GM12875 (cell line): ENCODE measurements around the gene TCP1.
"Not testable (repeated sequence)": the region's sequence is repeated elsewhere in the genome, so short reads cannot be mapped to it uniquely, and the experiment has no call there.

ENCODE experiments used
- H3K4me3 ChIP-seq: one replicate; pipeline ENCODE4 v1.5.1; 2011; ENCODE audit warnings: low read depth, low read length, control low read depth
- TF ChIP-seq, protein P1 (sequence below): IDR thresholded peaks from 2 replicates; pipeline ENCODE4 v1.5.1; 2011; ENCODE audit warnings: low read depth, mild to moderate bottlenecking, control low read depth, inconsistent platforms, low read length, moderate library complexity, borderline replicate concordance; ENCODE audit not compliant: insufficient read depth

The TCP1 gene

DNA sequence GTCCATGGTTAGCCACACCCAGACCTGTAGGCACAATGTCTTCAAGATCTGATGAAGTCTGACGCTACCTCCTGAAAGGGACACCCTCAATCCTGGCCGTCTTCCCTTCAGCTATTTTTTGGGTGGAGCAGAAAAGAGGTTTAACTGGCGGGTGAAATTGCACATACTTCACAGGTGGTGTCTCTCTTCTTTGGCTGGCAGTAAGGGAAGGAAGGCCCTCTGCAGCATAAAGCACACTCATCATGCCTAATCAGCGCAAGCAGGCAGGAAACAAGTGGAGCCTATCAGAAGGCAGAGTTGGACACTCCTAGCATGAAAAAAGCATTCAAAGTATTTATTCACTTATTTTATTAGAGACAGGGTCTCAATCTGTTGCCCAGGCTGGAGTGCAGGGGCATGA lies 43.5 kb upstream of the TCP1 start:
- TF ChIP-seq, protein P1, sequence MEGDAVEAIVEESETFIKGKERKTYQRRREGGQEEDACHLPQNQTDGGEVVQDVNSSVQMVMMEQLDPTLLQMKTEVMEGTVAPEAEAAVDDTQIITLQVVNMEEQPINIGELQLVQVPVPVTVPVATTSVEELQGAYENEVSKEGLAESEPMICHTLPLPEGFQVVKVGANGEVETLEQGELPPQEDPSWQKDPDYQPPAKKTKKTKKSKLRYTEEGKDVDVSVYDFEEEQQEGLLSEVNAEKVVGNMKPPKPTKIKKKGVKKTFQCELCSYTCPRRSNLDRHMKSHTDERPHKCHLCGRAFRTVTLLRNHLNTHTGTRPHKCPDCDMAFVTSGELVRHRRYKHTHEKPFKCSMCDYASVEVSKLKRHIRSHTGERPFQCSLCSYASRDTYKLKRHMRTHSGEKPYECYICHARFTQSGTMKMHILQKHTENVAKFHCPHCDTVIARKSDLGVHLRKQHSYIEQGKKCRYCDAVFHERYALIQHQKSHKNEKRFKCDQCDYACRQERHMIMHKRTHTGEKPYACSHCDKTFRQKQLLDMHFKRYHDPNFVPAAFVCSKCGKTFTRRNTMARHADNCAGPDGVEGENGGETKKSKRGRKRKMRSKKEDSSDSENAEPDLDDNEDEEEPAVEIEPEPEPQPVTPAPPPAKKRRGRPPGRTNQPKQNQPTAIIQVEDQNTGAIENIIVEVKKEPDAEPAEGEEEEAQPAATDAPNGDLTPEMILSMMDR = no peak
- H3K4me3 ChIP-seq = no peak overlapping the region

DNA sequence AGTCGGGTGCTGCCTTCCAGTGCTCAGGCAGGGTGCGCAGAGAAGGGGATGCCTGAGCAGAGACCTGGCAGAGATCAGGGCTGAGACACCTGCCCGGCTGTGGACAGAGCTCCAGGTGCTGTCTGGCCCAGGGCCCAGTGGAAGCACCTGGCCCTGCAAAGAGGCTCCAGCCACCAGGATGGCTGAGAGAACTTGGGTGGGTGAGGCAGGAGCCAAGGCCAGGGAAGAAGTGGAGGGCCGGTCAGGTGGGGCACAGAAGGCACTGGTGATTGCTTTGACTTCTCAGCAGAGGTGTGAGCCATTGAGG lies 41.9 kb upstream of the TCP1 start:
- TF ChIP-seq, protein P1 = no peak

DNA sequence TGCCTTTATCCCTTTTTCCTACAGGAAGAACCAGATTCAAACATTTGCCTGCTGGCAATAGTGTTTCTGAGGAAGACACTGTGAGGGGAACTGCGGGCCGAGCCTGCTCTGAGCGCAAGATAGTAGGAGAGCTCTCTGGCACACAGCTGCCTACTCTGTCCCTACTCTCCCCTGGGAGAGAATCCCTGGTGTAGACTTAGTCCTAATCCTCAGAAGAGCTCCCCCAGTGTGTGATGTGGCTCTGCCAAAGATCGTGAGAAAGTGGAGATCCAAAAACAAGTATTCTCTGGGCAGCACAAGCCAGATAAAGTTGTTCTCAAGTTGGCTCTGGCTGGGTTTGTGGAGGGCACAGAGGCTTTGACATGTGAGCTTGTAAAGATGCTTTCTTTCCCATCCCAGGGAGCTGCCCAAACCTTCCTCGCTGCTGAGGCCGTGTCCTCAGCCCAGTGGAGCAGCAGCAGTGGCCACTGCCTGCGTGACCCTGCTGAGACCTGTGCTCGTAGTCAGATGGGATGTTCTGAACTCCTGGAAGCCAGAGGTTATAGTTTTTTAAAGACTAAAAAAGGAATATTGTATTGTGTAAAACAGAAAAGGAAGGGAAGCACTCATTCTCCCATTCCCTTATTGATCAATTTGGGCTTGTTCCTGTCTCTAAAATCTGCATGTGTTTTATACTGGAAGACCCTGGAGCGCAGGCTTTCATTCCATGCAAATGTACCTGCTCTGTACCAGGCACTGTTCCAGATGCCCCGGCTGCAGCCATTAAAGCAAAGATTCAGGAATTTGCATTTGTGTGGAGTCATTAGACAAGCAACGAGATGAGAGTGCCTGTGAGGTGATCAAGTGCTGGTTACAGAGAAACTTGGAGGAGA lies 41.3 kb upstream of the TCP1 start:
- TF ChIP-seq, protein P1 = no peak
- no peak overlapping the region for H3K4me3 ChIP-seq

More for the DNA sequence above, 41.9 kb upstream of the TCP1 start:
- no peak overlapping the region for H3K4me3 ChIP-seq

DNA sequence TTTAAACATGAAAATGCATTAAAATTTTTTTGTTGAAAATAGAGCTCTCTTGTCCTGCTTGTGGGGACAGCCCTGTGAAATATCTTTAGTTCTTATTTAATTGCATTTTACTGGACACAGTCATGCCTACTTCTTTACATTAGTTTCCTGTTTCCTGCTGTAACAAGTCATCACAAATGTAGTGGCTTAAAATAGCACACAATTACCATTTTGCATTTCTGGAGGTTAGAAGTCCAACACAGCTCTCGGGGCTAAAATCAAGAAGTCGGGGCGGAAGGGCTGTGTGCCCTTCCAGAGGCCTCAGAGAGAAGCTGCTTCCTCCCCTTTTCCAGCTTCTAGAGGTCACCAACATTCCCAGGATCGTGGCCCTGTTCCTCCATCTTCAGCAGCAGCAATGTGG lies 40.1 kb upstream of the TCP1 start:
- no peak overlapping the region for H3K4me3 ChIP-seq
- TF ChIP-seq, protein P1 = no peak

DNA sequence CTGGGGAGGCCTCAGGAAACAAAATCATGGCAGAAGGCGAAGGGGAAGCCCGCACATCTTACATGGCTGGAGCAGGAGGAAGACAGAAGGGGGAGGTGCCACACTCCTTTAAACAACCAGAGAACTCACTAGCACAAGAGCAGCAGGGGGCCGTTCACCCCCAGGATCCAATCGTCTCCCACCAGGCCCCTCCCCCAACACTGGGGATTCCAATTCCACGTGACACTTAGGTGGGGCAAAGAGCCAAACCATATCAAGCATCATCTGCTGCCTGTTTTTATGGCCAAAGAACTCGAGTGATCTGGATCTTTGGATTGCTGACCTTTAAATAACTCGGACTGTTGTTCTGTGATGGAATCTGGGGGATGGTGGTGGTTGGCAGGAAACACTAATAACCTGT lies 38.7 kb upstream of the TCP1 start:
- TF ChIP-seq, protein P1 = no peak
- no peak overlapping the region for H3K4me3 ChIP-seq

DNA sequence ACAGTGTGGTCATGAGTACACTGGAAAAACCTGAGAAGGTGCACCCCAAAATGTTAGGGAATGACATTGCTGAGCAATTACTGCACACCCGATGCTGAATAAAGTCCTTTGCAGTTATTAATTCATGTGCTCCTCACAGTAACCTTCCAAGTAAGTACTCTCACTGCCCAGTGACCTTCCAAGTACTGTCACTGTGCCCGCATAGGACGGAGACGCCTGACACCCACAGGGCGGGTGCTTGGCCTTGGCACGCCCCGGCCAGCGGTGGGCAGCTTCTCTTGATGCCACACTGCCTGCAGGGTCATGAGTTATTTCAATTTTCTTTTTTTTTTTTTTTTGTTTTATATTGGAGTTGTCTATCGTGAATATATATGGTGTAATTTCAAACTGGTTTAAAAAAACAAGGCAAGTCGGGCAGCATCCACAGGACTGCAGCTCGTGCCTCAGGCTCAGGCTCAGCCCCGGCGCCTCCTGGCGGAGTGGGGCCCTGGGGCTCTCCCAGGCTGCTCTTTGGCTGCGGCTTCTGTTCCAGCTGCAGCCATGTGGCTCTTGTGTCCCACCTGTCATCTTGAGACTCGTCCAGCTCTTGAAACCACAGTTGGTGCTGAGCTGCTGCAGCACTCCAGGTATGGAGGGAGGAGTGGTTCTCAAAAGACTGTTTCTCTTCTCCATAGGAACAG lies 37.7 kb upstream of the TCP1 start:
- TF ChIP-seq, protein P1 = no peak
- no peak overlapping the region for H3K4me3 ChIP-seq

DNA sequence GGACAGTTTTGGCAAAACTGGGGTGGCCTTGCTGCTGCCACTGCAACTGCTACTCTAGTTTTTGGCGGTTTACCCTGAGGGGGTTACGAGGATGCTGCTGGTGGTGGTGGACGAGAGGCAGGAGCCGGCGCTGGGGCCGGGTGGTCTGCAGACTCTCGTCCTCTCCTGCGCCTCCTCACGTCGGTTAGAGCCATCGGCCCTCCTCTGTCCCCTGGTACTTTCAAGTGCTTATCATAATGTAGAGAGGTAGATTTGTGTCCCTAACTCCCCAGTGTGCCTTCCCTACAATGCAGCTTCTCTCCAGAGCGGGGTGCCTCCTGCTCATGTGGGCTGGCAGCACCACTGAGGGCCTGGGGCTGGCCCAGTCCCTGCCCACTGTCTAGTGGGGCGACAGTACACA lies 36.6 kb upstream of the TCP1 start:
- TF ChIP-seq, protein P1 = no peak

DNA sequence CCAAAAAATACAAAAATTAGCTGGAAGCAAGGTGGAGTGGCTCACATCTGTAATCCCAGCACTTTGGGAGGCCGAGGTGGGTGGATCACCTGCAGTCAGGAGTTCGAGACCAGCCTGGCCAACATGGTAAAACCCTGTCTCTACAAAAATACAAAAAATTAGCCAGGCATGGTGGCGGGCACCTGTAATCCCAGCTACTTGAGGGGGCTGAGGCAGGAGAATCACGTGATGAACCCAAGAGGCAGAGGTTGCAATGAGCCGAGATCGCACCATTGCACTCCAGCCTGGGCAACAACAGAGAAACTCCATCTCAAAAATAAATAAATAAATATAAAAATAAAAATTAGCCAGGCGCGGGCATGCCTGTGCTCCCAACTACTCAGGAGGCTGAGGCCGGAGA lies 35.3 kb upstream of the TCP1 start:
- H3K4me3 ChIP-seq = not testable (repeated sequence)

More for the DNA sequence above, 36.6 kb upstream of the TCP1 start:
- H3K4me3 ChIP-seq = no peak overlapping the region
